Measurements from ENCODE around the gene PCDHGC5.
A peak's percentile ranks its signal among the peaks of the same experiment; 100 is the strongest.

Gene PCDHGC5

DNA sequence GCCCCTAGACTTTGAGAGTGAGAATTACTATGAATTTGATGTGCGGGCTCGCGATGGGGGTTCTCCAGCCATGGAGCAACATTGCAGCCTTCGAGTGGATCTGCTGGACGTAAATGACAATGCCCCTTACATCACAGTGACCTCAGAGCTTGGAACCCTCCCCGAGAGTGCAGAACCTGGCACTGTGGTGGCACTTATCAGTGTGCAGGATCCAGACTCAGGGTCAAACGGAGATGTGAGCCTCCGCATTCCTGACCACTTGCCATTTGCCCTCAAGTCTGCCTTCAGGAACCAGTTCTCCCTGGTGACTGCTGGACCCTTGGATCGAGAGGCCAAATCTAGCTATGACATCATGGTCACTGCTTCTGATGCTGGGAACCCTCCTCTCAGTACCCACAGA, 2.8 kb upstream of the PCDHGC5 start:
- Mint-ChIP-seq H3K4me1 (peaks cover 37% of the 10 kb centered on the region), H3K27ac (no peak overlapping the region), H3K4me3 (peak overlapping the region; percentile 40 to 86 (median 73)), H3K27me3 (ENCODE audit: low read depth) (no peaks in the 10 kb centered on the region), H3K36me3 (ENCODE audit: low read depth) (peaks cover 82% of the 10 kb centered on the region), H3K9me3 (peaks cover 48% of the 10 kb centered on the region)
- TF ChIP-seq CTCF (IDR thresholded peaks at IDR 0.05; ENCODE audit: unreplicated experiment in 3 of 3) = no peak

DNA sequence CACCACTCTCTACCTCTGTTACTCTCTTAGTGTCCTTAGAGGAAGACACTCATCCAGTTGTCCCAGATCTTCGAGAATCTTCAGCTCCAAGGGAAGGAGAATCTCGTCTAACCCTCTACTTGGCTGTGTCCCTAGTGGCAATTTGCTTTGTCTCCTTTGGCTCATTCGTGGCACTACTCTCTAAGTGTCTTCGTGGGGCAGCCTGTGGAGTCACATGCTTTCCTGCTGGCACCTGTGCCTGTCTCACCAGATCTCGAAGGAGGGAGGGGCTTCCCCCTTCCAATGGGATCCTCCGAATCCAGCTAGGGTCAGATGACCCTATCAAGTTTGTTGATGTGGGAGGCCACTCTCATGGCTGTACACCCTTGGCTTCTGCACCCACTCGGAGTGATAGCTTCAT, 1.8 kb upstream of the PCDHGC5 start:
- Mint-ChIP-seq H3K4me3 (peak overlapping the region; percentile 48 to 73 (median 64)), H3K27me3 (ENCODE audit: low read depth) (no peaks in the 10 kb centered on the region), H3K27ac (no peak overlapping the region), H3K36me3 (ENCODE audit: low read depth) (peaks cover 85% of the 10 kb centered on the region), H3K4me1 (peaks cover 36% of the 10 kb centered on the region), H3K9me3 (peaks cover 46% of the 10 kb centered on the region)
- no peak for TF ChIP-seq CTCF (IDR thresholded peaks at IDR 0.05; ENCODE audit: unreplicated experiment in 3 of 3)

DNA sequence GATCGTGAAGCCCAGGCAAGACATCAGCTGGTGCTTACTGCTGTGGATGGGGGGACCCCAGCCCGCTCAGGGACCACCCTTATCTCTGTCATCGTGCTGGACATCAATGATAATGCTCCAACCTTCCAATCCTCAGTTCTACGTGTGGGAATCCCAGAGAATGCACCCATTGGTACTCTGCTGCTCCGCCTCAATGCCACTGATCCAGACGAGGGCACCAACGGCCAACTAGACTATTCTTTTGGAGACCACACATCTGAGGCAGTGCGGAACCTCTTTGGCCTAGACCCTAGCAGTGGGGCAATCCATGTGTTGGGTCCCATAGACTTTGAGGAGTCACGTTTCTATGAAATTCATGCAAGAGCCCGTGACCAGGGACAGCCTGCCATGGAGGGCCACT, 960 bp downstream of the PCDHGC5 start:
- Mint-ChIP-seq H3K36me3 (ENCODE audit: low read depth) (peaks cover 81% of the 10 kb centered on the region), H3K4me1 (peaks cover 33% of the 10 kb centered on the region), H3K27me3 (ENCODE audit: low read depth) (no peaks in the 10 kb centered on the region), H3K4me3 (no peak overlapping the region), H3K27ac (no peak overlapping the region), H3K9me3 (peaks cover 38% of the 10 kb centered on the region)
- TF ChIP-seq CTCF (IDR thresholded peaks at IDR 0.05; ENCODE audit: unreplicated experiment in 3 of 3) = no peak

DNA sequence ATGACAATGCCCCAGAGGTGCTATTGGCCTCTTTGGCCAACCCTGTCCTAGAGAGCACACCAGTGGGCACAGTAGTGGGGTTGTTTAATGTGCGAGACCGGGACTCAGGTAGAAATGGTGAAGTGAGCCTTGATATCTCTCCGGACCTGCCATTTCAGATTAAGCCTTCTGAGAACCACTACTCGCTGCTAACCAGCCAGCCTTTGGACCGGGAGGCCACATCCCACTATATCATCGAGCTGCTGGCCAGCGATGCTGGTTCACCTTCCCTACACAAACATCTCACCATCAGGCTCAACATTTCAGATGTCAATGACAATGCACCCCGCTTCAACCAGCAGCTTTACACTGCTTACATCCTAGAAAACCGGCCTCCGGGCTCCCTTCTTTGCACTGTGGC, 1.4 kb downstream of the PCDHGC5 start:
- no peaks in the 10 kb centered on the region for H3K27me3 Mint-ChIP-seq (ENCODE audit: low read depth)
- H3K36me3 Mint-ChIP-seq (ENCODE audit: low read depth) = peaks cover 77% of the 10 kb centered on the region
- no peak for TF ChIP-seq CTCF (IDR thresholded peaks at IDR 0.05; ENCODE audit: unreplicated experiment in 3 of 3)
- no peak overlapping the region for H3K27ac Mint-ChIP-seq
- peaks cover 32% of the 10 kb centered on the region for H3K4me1 Mint-ChIP-seq
- H3K9me3 Mint-ChIP-seq = peaks cover 38% of the 10 kb centered on the region
- no peak overlapping the region for H3K4me3 Mint-ChIP-seq

DNA sequence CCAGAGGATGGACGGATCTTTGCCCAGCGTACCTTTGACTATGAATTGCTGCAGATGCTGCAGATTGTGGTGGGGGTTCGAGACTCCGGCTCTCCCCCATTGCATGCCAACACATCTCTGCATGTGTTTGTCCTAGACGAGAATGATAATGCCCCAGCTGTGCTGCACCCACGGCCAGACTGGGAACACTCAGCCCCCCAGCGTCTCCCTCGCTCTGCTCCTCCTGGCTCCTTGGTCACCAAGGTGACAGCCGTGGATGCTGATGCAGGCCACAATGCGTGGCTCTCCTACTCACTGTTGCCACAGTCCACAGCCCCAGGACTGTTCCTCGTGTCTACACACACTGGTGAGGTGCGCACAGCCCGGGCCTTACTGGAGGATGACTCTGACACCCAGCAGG, 1.9 kb downstream of the PCDHGC5 start:
- H3K4me1 Mint-ChIP-seq = peaks cover 35% of the 10 kb centered on the region
- peaks cover 36% of the 10 kb centered on the region for H3K9me3 Mint-ChIP-seq
- H3K27ac Mint-ChIP-seq = no peak overlapping the region
- H3K27me3 Mint-ChIP-seq (ENCODE audit: low read depth) = no peaks in the 10 kb centered on the region
- H3K36me3 Mint-ChIP-seq (ENCODE audit: low read depth) = peaks cover 72% of the 10 kb centered on the region
- no peak overlapping the region for H3K4me3 Mint-ChIP-seq
- no peak for TF ChIP-seq CTCF (IDR thresholded peaks at IDR 0.05; ENCODE audit: unreplicated experiment in 3 of 3)

DNA sequence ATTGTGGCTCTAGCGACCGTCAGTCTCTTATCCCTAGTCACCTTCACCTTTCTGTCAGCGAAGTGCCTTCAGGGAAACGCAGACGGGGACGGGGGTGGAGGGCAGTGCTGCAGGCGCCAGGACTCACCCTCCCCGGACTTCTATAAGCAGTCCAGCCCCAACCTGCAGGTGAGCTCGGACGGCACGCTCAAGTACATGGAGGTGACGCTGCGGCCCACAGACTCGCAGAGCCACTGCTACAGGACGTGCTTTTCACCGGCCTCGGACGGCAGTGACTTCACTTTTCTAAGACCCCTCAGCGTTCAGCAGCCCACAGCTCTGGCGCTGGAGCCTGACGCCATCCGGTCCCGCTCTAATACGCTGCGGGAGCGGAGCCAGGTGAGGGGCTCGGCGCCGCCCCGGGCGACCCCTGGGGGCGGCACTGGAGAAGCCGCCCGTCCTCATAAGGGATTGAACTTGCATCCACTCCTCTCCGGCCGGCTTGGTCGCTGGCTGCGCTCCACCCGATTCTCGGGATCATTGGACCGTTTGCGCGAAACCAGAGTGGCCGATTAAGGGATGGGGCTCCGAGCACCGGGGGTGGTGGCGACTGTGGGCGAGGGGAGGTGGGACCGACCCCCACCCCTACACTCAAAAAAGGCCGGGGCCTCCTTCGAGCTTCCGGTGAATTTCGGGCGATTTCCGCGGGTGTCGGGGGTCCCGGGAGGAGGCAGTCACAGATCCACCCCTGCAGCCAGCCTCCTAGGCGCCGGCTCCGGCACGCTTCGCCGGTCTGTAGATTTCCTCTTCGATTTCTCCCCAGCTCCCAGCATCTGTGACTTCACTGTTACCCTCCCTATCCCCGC, 2.7 kb downstream of the PCDHGC5 start:
- Mint-ChIP-seq H3K4me1 (peaks cover 43% of the 10 kb centered on the region), H3K36me3 (ENCODE audit: low read depth) (peaks cover 68% of the 10 kb centered on the region), H3K27me3 (ENCODE audit: low read depth) (no peaks in the 10 kb centered on the region), H3K9me3 (peaks cover 32% of the 10 kb centered on the region), H3K27ac (no peak overlapping the region), H3K4me3 (no peak overlapping the region)
- TF ChIP-seq CTCF (IDR thresholded peaks at IDR 0.05; ENCODE audit: unreplicated experiment in 3 of 3) = no peak
